HL-60/S4 (cell line): ENCODE data around the gene XYLT1.

Experiments used
- in situ Hi-C: fragments of 300-500 bp; cut with MboI; formaldehyde crosslinking; loops from 2 replicates; pipeline ENCODE4 v1.14.3; 2022; ENCODE audit warnings: low sequenced_read_pairs

XYLT1 gene

DNA sequence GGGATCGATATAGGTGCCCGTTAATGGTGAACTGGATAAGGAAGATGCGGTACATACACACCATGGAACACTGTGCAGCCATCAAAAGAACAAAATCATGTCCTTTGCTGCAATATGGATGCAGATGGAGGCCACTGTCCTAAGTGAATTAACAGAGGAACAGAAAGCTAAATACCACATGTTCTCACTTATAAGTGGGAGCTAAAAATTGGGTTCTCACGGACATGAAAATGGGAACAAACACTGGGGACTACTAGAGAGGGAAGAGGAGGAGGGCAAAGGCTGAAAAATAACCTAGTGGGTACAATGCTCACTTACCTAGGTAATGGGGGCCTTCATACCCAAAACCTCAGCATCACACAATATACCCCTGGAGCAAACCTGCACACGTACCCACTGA lies 302.6 kb downstream of the XYLT1 start:
- in situ Hi-C loops = no loop called here

DNA sequence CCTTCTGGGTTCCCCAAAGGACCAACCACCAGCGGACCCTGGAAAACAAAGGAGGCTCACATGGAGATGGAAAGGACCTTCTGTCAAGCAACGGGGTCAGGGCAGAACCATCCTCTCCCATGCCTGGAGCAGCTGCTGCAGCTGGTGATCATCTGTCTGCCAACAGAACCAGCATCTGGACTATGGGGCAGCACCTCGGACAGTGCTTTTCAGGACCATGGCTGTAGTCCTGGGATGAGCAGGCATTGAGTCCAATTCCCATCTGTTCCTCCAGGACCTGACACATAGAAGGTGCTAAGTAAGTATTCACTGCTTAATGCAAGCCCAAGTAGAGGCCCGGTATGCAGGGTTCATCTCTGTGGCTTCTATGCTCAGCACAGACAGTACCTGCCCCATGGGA lies 304.7 kb downstream of the XYLT1 start:
- in situ Hi-C loops = no loop called here

GRCh38 chr16:17162560-17162959 lies 308.2 kb downstream of the XYLT1 start:
- in situ Hi-C loops = no loop called here

GRCh38 chr16:17160920-17161431 lies 309.8 kb downstream of the XYLT1 start:
- in situ Hi-C loops = no loop called here

GRCh38 chr16:17160285-17160853 lies 310.4 kb downstream of the XYLT1 start:
- in situ Hi-C loops = no loop called here

GRCh38 chr16:17159617-17160016 lies 311.1 kb downstream of the XYLT1 start:
- in situ Hi-C loops = no loop called here

GRCh38 chr16:17155936-17156335 lies 314.8 kb downstream of the XYLT1 start:
- in situ Hi-C loops = no loop called here

DNA sequence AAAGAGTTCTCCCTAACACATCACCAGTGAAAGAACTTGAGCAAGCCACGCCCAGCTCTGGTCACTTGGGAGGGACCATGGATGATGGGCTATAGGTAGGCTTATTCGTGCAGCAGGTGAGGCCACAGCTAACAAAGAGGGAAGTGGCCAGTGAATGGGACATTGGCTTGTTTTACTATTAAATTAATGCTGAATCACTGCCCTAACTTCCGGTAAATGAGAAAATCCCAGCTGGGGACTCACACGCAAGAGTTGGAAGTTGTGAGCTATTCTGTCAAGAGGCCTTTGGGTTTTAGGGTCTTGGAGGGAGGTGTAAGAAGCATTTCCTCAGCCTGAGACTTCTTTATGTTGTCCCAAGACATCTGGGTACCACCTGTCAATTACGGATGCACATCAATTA lies 315.3 kb downstream of the XYLT1 start:
- in situ Hi-C loops = no loop called here

- in situ Hi-C loops = no loop called here
Observed at GRCh38 chr16:17154981-17155380, 315.8 kb downstream of the XYLT1 start.

GRCh38 chr16:17152311-17152710 lies 318.4 kb downstream of the XYLT1 start:
- in situ Hi-C loops = no loop called here

DNA sequence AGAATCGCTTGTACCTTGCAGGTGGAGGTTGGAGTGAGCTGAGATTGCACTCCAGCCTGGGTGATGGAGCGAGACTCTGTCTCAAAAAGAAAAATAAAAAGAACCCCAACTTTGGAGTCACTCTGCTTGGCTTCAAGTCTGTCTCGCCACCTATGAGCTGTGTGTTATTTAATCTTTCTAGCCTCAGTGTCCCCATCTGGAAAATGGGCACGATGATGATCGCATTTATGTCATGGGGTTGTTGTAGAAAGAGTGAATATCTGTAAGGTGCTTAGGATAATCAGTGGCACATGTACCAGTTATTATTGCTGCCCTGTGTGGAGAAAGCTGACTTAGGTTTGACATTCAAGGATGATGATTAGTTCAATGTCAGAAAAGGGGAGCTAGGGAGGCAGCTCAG lies 319.4 kb downstream of the XYLT1 start:
- in situ Hi-C loops = no loop called here

DNA sequence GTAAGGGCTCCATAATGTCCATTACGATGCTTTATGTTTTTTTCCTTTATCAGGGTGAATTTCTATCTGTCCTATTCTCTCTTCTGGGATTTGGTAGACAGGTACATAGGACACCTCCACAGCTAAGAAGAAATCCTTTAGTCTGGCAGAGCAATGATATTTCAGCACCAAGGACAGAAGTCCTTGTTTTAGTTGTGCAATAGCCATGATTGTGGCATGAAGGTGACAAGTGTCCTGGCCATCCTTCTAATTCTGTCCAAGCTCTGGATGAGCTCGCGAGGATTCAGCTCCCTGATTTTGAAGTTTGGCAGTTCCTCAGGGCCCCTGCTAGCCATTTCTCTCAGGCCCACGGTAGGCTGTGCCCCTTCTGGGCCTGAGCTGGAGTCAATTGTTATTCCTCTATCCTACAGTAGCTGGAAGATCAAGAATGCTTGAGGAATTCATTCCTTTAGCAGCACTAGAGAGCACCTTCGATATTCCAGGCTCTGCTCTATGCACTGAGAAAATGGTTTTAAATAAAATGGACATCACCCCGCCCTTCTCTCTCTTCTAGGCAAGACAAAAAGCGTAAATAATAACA lies 320.8 kb downstream of the XYLT1 start:
- in situ Hi-C loops = no loop called here

DNA sequence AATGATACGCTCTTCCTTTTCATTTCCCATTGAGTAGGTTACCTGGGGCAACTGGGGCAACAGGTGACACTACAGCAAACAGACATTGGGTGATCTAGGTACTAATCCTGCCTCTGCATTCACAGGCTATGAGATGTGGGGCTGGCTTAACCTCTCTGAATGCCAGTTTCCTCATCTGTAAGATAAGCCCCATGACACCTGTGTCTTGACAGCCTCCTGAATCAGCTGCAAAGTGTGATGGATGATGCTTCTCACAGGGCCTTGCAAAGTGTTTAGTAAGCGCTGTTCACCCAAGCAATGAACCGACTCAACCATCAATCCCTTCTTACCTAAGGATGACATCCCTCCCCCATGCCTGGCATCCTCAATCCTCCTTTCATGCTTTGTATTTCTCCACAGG lies 322.8 kb downstream of the XYLT1 start:
- in situ Hi-C loops = no loop called here

- in situ Hi-C loops = no loop called here
Observed at GRCh38 chr16:17145029-17145428, 325.7 kb downstream of the XYLT1 start.

DNA sequence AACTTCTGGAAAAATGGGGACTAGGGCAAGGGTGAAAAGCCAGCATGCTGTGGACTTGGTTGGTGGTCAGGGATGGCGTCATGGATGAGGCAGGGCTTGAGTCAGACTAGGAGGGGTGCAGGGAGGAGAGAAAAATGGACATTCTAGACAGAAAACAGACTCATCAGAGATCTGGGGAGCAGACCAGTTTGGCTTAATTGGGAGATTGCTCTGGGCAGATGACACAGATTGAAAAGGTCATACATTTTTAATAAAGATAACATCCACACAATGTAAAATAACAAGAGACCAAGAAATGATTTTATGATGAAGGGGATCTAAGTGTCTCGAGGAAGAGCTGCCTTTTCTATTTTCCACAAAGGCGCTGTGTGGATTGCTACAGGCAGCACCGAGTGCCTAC lies 326.3 kb downstream of the XYLT1 start:
- in situ Hi-C loops = no loop called here

DNA sequence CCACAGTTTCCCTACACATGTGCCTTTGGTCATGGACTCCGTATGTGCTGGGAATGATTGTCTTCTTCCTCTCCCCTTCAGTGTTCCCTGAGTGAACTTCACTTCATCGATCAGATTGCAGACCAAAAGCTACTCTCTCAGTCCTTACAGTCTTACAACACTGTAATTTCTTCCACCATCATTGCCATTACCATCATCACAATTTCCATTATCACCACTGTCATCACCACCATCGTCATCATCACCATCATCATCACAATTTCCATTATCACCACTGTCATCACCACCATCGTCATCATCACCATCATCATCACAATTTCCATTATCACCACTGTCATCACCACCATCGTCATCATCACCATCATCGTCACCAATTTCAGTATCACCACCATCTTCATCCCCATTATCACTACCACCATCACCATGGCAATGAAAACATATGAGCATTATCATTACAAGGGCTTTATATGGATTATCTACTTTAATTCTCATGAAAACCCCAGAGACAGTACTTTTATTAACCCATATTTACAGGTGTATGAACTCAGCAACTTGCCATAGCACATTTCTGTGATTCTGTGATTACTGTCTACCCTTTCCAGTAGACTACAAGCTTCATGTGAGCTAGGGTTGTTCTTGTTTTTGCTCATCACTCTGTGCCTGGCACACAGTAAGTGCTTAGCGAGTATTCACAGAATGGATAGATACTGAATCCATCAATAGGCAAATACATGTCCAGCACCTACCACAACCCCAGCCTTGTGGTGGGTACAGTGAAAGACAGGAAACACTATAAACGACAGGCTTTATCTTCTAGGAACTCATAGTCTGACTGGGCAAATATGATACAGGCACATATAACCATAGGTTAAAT lies 327.0 kb downstream of the XYLT1 start:
- in situ Hi-C loops = no loop called here

GRCh38 chr16:17138801-17139200 lies 332.0 kb downstream of the XYLT1 start:
- in situ Hi-C loops = no loop called here

DNA sequence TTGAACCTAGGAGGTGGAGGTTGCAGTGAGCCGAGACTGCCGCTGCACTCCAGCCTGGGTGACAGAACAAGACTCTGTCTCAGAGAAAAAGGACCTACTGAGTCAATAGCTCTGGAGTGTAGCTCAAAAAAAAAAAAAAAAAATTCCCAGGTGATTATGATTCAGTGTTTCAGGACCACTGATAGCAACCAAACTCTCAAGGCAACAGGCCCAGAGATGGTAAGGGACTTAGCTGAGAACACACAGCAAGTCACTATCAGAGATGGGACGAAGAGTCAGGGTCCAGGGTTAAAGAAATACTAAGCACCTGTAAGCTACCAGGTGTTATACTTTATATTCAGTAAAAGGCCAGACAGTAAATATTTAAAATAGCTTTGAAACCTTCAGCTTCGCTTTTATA lies 335.3 kb downstream of the XYLT1 start:
- in situ Hi-C loops = no loop called here

- in situ Hi-C loops = no loop called here
Observed at GRCh38 chr16:17134586-17134985, 336.2 kb downstream of the XYLT1 start.

DNA sequence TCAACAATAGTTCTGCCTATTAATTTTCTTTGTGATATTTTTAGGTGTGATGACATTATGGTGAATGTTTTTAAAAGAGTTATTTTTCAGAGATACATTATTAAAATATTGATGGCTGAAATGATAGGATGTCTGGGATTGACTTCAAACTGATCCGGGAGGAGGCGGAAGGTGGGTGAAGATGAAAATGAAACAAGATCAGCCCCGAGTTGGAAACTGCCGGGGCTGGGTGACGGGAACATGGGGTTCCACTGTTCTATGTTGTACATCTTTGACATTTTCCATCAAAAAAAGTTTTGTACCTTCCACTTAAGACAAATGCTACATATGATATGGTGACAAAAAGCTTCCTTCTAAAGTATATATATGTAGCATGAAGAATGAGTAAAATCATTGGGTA lies 336.9 kb downstream of the XYLT1 start:
- in situ Hi-C loops = no loop called here

DNA sequence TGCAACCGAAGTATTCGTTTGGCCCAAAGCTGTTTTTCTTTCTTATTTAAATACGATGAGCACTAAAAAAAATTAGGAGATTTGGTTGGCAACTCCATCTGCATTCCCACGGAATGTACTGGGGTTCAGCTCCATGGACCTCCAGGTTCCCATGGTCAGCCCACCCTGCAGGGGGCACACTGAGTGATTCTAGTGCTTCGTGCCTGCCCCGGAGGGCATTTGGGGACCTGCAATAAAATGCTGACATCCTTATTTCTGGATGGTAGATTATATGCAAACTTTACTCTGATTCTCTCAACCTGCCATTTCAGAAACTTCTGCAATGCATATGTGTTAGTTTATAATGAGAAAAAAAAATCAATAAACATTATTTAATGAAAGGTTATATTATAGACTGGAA lies 339.4 kb downstream of the XYLT1 start:
- in situ Hi-C loops = no loop called here

DNA sequence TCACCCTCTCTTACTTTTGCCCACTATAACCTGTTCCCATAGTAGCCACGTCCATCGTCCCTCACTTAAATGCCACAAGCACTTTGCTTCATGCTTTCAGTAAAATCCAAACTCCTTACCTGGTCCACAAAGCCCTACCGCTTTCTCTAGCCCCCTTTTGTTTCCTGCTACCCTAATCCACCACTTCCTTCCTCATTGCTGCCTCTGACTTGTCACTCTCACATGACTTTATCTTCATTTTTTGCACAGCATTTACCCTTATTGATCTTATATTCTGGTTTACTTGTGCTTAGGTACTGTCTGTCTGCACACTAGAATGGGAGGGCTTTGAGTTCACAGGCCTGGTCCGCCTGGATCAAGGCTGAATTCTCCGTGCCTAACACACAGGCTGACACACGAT lies 340.0 kb downstream of the XYLT1 start:
- in situ Hi-C loops = no loop called here
